ENCODE data around the gene BARX2. TPM values are rescaled to one million over a fixed set of nuclear protein-coding genes. Genes with fewer than 3 reads are reported as not detected.

Gene BARX2
- polyA plus RNA-seq, 12 donors = 0.48 to 7.9 (median 1.3) TPM; not detected in 2

DNA sequence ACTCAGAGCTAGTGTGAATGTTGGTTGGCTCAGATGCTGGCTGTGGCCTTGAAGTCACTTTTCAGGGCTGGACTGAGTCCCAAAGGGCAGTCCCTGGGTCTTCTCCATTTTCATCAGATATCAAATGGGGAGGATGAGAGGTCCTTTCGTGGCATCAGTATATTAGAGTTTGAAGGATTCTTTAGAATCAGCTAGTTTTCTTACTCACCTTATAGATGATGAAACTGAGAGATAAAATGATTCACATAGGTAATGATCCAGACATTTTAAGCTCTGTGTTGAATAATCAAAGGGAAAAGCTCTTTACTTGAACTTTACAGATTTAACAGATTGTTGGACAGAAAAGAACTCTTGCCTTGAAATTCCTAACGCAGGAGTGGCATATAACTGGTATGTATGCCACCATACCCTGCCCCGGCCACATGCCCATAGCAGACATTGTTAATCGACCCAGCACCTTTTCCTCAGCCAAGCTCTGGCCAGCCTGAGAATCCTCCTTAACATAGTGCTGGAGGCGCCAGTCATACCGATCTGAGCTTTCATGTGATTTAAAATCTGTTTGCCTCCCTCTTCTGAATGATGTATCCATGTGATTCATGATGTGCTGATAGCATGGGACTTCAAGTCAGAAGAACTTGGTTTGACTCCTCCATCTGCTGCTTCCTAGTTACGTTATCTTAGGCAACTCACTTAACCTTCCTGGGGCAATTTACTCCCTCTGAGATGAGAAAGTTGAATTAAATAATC lies 60.0 kb downstream of the BARX2 start:
- DNase-seq = no peak

DNA sequence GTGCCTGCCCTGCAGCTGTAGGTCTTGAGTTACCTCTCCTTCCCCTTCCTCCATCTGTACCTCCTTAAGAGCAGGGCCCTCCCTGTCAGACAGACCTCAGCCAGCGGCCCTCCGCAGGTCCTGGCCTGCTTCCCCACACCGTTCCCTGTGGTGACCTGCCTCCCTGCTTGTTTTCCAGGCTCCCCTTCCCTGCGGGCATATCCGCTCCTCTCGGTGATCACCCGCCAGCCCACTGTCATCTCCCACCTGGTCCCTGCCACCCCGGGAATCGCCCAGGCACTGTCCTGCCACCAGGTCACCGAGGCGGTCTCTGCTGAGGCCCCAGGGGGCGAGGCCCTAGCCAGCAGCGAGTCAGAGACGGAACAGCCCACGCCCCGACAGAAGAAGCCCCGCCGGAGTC lies 60.9 kb downstream of the BARX2 start:
- no peak for DNase-seq

DNA sequence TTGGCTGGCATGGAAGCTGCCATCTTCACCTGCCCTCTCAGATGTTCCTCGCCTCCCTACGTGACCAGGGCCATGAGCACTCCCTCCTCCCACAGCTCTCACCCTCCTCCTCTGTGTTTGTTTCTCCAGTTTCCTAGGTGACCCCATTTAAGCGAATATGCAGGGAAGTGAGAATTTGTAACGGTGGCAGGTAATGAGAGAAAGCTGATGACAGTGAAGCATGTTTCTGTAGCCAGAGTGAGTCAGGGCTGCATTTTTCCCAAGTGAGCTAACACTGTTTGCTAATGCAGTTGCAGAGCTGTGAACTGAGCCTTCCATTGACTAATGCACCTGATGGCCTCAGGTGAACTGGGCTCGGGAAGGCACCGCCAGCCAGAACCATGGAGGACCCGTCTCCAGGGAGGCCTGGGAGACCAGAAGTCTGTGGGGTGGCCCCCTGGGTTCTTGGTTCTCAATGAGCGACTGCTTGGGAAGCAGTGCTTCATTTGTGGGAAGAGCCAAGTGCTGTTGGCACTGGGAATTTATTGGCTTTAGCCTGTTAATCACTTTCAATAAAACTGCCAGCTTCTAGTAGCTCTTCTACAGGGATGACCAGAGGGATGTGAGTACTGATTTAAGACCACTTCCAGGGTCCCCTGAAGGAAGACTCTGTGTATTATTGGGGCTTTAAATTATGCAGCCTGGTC lies 64.5 kb downstream of the BARX2 start:
- DNase-seq = no peak

DNA sequence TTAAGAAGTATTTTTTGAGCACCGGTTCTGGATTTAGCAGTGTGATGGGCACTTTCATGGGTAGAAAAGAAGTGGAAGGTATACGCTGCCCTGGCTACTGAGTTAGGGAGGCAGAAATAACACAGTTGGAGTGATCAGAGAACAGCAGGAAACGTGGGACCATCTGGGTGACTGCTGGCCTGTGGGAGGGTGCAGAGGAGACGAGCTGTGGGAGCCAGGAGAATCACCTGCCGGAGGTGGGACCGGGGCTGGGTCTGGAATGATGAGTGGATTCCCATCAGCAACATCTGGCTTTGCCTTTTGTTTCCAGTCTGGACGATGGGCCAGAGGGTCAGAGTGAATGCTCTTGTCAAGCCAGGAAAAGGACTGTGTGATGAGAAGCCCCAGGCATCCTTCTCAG lies 66.5 kb downstream of the BARX2 start:
- DNase-seq = no peak

DNA sequence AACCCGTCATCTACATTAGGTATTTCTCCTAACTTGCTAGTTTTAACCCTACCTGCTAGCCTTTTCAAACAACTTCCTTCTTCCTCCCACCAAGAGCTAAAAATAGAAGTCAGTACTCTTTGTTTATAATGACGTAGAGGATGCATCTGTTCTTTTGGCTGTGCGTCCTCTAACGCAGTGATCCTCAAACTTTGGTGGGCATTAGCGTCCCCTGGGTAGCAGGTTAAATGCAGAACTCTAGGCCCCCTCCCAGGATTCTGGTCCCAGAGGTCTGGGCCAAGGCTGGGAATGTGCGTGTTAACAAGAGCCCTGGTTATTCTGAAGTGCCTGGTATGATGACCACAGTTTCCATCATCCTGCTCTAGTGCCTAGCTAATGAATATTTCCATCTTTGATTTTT lies 67.6 kb downstream of the BARX2 start:
- no peak for DNase-seq

DNA sequence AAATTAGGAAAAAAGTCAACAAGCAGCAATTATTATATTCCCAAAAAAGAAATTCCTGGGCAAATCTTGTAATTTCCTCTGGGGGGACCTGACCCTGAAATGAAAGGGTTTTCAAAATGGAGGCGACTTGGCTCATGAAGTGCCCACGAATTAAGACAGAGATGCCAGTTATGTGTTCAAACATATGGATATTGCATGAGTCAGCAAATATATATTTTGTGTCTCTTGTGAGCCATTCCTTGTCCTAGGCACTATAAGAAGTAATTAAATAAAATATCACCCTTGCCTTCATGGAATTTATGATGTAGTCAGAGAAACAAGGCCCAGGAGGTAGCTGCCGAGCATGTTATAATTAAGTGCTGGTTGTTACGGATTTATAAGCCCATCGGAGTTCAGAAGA lies 68.6 kb downstream of the BARX2 start:
- no peak for DNase-seq

DNA sequence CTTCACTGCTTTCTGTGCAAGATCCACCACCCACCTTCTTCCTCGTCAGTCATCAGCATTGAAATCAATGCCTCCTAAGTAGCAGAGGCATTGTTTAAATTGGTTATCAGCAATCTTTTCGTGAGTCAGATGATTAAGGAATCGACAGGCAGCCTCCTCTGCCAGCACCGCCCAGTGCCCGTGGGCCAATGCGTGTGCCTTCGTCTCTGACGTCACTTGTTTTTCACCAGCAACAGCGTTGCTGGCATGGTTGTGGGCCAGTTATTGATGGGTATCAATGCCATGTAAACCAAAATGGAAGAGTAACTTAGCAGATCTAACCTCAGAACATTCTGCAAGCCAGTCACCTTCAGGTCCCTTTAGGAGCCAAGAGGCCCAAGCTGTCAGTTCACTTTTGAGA lies 69.6 kb downstream of the BARX2 start:
- no peak for DNase-seq

DNA sequence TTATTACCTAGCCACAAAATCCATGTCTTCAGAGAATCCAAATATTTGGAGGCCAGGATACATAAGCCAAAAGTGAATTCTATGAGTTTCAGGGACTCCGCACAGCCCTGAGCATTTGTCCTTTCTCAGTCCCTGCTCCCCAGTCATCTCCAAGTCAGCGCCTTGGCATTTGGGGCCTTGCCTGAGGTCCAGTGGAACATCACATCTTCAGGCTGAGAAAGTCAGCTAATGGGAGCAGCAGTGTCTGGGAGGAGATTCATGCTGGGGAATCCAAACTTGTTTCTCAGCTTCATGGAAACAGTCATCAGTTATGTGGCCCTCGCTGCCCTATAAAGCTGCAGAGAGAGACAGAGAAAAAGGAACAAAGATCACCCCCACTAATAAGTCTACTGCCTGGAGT lies 70.9 kb downstream of the BARX2 start:
- DNase-seq = no peak

DNA sequence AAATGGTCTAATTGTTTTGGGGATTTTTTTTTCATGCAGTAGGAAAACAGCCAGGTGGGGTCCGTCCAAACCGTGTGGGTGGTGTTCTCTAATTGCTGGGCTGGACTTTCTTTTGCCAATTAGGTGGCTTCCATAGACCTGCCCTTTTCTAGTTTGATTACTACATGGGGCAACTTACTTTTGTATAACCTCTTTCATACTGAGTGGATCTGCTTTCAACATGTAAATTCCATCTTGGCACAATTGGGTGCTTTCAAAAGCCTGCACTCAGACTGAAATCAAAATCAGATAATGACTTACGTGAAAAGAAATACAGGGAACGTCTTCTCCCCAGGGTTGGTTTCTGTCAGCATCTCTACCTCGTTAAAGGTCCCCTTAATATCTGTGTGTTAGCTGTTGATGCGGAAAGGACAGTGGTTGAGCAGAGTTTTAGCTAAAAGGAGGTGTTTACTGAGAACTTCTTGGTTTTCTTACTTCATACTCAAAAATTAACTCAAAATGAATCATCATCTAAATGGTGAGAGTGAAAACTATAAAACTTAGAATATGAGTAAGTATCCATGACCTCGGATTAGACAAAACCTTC lies 72.1 kb downstream of the BARX2 start:
- no peak for DNase-seq

DNA sequence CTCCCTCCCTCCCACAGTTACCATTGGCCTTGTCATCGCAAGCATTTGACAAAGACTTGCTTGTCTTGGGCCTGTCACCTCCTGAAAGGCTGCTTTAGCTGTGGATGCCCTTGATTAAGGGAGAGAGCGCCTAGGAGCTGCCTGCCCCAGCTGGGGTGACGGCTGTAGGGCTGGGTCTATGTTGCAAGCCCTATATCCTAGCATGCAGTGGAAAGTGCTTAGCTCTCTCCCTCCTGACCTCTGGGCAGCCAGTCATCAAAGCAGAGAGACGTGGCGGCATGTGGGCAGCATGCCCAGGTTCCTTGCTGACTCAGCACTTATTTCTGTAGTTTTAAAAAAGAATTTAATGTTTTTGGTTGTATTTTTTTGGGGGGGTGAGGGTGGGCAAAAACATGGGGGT lies 75.9 kb downstream of the BARX2 start:
- DNase-seq = no peak

DNA sequence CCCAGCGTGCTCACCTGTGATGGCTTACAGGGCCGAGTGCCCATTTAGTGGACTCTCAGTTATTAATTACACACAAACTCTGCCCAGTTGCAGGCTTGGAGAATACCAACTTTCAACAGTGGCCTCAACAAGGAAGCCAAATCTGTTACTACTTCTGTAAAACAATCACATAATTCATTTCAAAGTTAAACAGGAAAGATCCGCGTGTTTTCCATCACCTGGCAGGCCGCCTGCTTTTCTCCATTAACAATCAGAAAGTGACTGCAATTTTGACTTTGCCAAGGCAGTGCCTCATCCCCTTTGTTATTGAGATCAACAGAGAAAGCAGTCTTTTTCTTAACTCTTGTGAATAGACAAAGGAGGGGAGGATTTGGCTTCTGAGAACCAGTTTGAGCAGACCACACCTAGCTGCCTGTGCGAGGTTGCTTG lies 77.7 kb downstream of the BARX2 start:
- no peak for DNase-seq

DNA sequence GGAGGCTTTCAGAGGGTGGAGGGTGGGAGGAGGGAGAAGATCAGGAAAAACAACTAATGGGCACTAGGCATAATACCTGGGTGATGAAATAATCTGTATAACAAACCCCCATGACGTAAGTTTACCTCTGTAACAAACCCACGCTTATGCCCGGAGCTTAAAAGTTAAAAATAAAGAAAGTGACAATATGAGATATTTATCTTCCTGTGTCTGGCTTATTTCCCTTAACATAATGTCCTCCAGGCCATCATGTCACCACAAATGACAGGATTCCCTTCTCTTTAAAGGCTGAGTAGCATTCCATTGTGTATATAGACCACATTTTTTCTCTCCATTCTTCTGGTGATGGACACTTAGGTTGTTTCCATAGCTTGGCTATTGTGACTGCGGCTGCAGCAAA lies 79.5 kb downstream of the BARX2 start:
- DNase-seq = no peak

DNA sequence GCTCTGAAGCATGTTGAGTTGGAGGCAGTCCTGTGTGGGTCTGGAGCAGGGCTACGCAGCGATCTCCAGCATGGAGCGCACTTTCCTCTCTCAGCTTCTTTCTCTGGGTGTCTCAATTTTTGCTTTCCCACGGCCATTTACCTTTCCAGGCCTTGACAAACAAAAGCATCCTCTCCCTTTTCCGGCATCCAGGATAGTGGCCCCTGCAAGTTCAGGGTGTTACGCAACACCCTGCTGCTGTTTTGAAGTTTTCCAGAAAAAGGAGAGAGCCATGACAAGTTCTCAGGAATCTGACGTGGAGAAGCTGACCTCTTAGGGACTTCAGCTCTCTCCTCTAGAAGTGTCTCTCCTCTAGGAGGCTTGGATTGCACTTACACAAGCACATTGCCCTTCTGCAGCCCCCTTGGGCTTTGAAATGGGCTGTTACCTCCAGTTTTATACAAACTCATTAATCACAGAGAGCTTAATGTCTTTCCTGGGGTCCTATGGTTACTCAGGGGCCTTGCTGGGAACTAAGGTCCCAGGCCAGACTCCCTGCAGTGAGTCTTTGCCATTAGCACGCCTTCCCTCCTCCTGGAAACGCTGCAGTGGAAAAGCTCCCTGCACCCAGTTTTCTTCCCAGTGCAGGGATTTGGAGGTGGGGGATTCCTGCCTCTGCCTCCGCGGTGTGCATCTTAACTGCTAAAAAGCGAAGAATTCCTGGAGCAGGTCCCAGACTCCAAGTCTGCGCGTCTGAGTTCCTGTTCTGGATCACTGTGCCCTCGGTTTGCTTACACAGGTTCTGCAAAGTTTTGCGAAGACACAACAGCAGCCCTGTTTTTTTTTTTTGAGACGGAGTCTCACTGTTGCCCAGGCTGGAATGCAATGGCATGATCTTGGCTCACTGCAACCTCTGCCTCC lies 80.4 kb downstream of the BARX2 start:
- DNase-seq = peak; percentile 7

DNA sequence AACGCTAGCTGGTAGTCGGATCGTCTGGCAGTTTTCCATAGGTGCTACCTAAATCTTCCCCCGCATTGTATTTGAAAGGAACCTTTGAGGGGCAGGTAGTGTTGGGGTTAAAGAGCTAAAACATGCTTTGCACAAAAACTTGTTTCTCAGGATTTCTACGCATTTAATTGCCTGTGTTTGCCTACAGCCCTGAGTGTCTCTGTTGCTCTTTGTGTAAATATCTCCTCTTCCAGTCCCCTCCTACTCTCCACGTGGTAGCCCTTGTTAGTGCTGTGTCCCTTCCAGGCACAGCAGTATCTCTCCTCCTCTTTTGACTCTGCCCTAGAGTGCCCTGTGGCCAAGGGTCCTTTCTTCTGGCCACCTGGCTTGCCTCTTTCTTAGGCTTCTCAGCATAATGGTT lies 81.7 kb downstream of the BARX2 start:
- no peak for DNase-seq

DNA sequence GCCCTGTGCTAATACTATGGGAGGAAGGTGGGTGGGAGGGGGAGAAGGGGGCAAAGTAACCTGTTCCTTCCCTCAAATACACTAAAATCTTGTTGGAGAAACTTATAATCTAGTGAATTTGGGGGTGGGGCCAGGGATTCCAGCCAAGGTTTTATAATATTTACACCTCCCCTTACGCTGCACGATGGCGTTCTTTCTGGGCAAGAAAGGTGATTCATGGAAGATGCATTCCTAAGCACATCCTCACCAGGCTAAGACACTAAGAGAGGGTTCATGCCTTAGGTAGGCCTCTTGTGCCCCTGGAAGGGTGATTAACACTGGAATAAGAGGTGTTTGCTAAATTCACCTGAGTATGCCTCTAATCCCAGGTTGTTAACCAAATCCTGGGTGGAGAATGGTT lies 82.6 kb downstream of the BARX2 start:
- DNase-seq = no peak

DNA sequence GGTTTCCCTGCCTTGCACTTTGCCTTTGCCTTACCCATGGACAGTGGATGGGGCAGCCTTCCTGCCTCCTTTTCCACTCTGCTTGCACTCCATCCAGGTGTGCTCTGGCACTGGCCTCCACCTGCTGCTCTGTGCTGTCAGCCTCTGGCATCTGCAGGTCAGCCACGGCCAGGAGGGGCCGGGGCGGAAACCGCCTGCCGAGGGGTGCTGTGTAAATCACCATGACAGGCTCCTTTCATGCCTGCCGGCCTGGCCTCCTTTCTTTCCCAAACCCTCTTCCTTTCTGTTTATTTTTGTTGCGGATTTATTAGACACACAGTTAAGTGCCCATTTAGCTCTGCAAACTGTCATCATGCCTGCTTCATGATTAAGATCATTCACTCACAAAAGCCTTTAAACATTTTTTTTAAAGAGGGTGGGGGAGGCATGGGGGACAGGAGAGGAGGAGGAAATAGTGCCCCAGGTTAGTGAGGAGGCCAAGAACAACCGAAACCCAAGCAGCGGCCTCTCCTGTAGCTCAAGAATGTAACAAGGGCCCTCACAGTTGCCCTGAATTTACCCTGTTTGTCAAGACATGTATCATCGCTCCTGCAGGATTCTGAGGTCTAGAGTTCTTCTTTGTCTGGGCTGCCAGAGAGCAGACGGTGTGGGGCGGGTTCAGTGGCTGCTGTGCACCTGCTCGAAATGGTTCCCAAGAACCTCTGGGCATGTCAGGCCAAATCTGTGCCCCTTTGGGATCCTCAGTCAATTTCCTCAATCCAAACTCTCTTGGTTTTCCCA lies 83.3 kb downstream of the BARX2 start:
- no peak for DNase-seq

DNA sequence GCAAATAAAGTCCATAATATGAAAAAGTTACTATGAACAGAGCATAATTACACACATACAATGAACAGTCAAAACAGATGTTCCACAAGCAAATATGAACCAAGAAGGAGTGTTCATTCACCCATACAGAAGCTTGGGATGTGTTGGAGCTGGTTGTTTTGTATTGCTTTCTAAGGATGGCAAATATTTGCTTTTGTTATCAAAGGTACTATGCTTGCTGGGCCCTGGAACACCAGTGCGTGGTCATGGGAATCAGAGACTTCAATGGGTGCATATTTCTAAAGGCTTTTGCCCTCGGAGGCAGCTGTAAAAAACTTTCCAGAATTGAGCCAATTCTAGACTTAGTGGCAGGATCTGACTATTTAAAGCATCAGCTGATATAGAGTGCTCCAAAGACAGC lies 85.1 kb downstream of the BARX2 start:
- no peak for DNase-seq

DNA sequence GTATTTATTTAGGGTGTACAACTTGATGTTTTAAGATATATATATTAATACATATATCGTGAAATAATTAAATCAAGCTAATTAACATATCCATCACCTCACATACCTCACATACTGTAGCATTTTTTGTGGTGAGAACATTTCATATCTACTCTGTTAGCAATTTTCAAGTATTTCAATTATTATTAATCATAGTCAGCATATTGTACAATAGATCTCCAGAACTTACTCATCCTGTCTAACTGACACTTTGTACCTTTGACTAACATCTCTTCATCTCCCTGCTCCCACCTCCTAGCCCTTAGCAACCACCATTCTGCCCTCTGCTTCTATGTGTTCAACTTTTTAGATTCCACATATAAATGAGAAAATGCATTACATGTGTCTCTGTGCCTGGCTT lies 108.4 kb downstream of the BARX2 start:
- no peak for DNase-seq

DNA sequence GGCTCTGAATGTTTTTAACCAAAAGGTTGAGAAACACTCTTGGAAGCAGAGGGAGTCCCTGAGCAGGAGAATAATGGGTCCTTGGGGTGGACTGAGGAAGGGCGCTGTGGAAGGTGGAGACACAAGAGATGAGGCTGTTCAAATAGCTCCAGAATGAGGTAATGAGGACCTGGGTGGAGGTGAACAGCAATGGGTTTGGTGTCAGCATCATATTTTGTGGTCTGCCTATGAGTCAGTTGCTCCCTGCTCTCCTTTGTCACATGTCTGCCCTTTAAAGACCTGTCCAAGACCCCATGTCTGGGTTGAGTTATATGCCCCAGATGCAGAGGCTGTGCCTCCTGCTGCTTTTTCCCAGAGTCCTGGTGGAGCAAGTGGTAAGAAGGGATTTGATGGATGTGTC lies 113.6 kb downstream of the BARX2 start:
- DNase-seq = no peak

DNA sequence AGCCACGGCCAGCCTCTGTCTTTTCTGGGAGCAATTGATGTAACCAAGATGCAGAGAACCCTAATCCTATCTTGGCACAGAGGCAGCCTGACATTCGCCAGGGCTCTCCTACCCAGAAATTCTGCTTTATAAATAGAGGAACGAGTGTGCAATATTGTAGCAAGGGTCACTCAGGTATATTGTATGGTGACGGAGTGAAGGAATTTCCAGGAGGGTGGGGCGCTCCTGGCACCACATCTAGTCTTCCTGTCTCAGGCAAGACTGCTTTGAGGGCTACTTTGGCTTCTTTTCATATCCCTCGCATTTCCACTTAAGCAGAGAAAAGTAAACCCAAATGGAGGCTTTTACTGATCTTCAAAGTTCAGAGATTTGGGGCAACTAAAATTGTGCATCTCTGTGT lies 114.4 kb downstream of the BARX2 start:
- no peak for DNase-seq

DNA sequence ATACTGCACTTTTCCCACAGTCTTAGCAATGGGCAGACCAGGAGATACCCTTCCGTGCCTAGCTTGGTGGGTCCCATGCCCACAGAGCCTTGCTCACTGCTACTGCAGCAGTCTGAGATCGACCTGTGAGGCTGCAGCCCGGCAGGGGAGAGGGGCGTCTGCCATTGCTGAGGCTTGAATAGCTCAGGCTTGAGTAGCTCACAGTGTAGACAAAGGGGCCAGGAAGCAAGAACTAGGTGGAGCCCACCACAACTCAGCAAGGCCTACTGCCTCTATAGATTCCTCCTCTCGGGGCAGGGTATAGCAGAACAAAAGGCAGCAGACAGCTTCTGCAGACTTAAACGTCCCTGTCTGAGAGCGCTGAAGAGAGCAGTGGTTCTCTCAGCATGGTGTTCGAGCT lies 118.1 kb downstream of the BARX2 start:
- no peak for DNase-seq

Measured in muscle of arm (tissue), 12 donors.